Osteoblast (primary cell): ENCODE results near the gene SCRN2. TPM values are rescaled to one million over a fixed set of nuclear protein-coding genes. Genes with fewer than 3 reads are reported as not detected.

ENCODE experiments used
- DNase-seq: peaks from one replicate; pipeline ENCODE4 v3.0.0; 2011; ENCODE audit warnings: low spot score, mixed read lengths; ENCODE audit not compliant: insufficient read length; ENCODE audit errors: missing footprints
- H2AFZ ChIP-seq: 2 replicates; pipeline ENCODE4 v1.6.0; 2011; ENCODE audit warnings: mild to moderate bottlenecking, low read length
- H3K27ac ChIP-seq: 2 replicates; pipeline ENCODE4 v1.5.1; 2011; ENCODE audit warnings: mild to moderate bottlenecking, low read depth, low read length, moderate library complexity
- H3K27me3 ChIP-seq: 2 replicates; pipeline ENCODE4 v1.6.0; 2012; ENCODE audit warnings: mild to moderate bottlenecking, control low read depth, inconsistent platforms, low read length, moderate library complexity; ENCODE audit not compliant: insufficient read depth
- H3K36me3 ChIP-seq: 2 replicates; pipeline ENCODE4 v1.5.1; 2011; ENCODE audit warnings: mild to moderate bottlenecking, low read length, control low read depth, moderate library complexity; ENCODE audit not compliant: insufficient read depth
- H3K4me1 ChIP-seq: 2 replicates; pipeline ENCODE4 v1.5.1; 2011; ENCODE audit warnings: mild to moderate bottlenecking, low read length, control low read depth, moderate library complexity; ENCODE audit not compliant: insufficient read depth
- H3K4me2 ChIP-seq: 2 replicates; pipeline ENCODE4 v1.6.0; 2011; ENCODE audit warnings: mild to moderate bottlenecking, low read length; ENCODE audit not compliant: insufficient read depth
- H3K4me3 ChIP-seq: fragments of 200-600 bp; sonication (generic); 3 replicates; pipeline ENCODE4 v1.5.1; 2012; ENCODE audit warnings: mild to moderate bottlenecking, low read length, inconsistent platforms; ENCODE audit not compliant: insufficient read depth
- H3K79me2 ChIP-seq: 2 replicates; pipeline ENCODE4 v1.6.0; 2012; ENCODE audit warnings: mild to moderate bottlenecking, low read length, control low read depth, inconsistent platforms; ENCODE audit not compliant: insufficient read depth
- H3K9me3 ChIP-seq: 2 replicates; pipeline ENCODE4 v1.5.1; 2011; ENCODE audit warnings: low read depth, low read length, control low read depth
- H4K20me1 ChIP-seq: 2 replicates; pipeline ENCODE4 v1.6.0; 2012; ENCODE audit warnings: mild to moderate bottlenecking, low read length, control low read depth; ENCODE audit not compliant: insufficient read depth
- total RNA-seq: library from RNA; depleted of rRNA; stranded (reverse); fragments of >200 nt; gene quantifications from 2 replicates; pipeline ENCODE4 v1.2.3, GENCODE V29; 2012
- TF ChIP-seq, protein P1 (sequence below): IDR thresholded peaks from 2 replicates; pipeline ENCODE4 v1.5.1; 2011; ENCODE audit warnings: mild to moderate bottlenecking, low read depth, low read length, moderate library complexity; ENCODE audit errors: extremely low read depth

SCRN2 gene
- total RNA-seq, 1 donor: 42.7 TPM

- peaks cover 8% of the 10 kb centered on the region for H4K20me1 ChIP-seq
- peak within 1 kb of the TSS; percentile 88 for H3K27ac ChIP-seq
- no peaks in the 10 kb centered on the region for H3K27me3 ChIP-seq
- peaks cover 28% of the 10 kb centered on the region for H3K36me3 ChIP-seq
- peaks cover 31% of the 10 kb centered on the region for H3K79me2 ChIP-seq
- peak within 1 kb of the TSS; percentile 96 for H3K4me3 ChIP-seq
- peak within 1 kb of the TSS; percentile 100 for H3K4me2 ChIP-seq
- H2AFZ ChIP-seq: peak within 1 kb of the TSS; percentile 97
- peak; percentile 99 for DNase-seq
- no peaks in the 10 kb centered on the region for H3K9me3 ChIP-seq
- TF ChIP-seq, protein P1, sequence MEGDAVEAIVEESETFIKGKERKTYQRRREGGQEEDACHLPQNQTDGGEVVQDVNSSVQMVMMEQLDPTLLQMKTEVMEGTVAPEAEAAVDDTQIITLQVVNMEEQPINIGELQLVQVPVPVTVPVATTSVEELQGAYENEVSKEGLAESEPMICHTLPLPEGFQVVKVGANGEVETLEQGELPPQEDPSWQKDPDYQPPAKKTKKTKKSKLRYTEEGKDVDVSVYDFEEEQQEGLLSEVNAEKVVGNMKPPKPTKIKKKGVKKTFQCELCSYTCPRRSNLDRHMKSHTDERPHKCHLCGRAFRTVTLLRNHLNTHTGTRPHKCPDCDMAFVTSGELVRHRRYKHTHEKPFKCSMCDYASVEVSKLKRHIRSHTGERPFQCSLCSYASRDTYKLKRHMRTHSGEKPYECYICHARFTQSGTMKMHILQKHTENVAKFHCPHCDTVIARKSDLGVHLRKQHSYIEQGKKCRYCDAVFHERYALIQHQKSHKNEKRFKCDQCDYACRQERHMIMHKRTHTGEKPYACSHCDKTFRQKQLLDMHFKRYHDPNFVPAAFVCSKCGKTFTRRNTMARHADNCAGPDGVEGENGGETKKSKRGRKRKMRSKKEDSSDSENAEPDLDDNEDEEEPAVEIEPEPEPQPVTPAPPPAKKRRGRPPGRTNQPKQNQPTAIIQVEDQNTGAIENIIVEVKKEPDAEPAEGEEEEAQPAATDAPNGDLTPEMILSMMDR: peak; percentile 53
- H3K4me1 ChIP-seq: peaks cover 19% of the 10 kb centered on the region
These were observed 9.8 kb downstream of the SCRN2 start, which contains the start of the genes LRRC46 and MRPL10 for GRCh38 chr17:47831003-47831933. TSS of gene LRRC46 (plus strand) at chr17:47831670. CDS start at chr17:47831990, 320 bp downstream. TSS of gene MRPL10 (minus strand) at chr17:47831541. CDS start at chr17:47831511, 30 bp downstream.

DNA sequence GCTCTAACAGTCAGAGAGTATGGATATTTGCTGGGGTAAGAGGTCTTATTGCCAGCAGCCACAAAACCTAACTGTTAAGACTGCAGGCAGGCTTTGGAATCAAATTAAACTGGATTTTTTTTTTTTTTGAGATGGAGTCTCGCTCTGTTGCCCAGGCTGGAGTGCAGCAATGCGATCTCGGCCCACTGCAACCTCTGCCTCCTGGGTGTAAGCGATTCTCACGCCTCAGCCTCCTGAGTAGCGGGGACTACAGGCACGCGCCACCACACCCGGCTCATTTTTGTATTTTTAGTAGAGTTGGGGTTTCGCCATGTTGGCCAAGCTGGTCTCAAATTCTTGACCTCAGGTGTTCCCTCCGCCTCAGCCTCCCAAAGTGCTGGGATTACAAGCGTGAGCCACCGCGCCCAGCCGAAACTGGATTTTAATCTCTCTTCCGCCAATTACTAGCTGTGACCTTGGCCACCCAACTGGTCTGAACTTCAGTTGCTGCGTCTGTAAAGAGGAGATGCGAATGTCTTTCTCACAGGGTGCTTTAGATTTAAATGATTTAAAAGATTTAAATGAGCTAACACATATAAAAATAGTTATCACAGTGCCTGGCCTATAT lies 10.6 kb downstream of the SCRN2 start:
- Histone ChIP-seq H3K27ac (peak overlapping the region; percentile 88), H3K36me3 (peaks cover 25% of the 10 kb centered on the region), H3K79me2 (peaks cover 31% of the 10 kb centered on the region), H4K20me1 (peaks cover 8% of the 10 kb centered on the region), H3K4me1 (peaks cover 19% of the 10 kb centered on the region), H3K9me3 (no peaks in the 10 kb centered on the region), H3K27me3 (no peaks in the 10 kb centered on the region), H3K4me3 (peak overlapping the region; percentile 96), H3K4me2 (peak overlapping the region; percentile 100), H2AFZ (no peak overlapping the region)
- TF ChIP-seq, protein P1: no peak
- no peak for DNase-seq

GRCh38 chr17:47829870-47830269 lies 11.2 kb downstream of the SCRN2 start:
- peak; percentile 36 for DNase-seq
- Histone ChIP-seq H3K4me3 (no peak overlapping the region), H3K4me2 (peak overlapping the region; percentile 100), H3K27me3 (no peaks in the 10 kb centered on the region), H3K27ac (peak overlapping the region; percentile 88), H3K79me2 (peaks cover 31% of the 10 kb centered on the region), H3K4me1 (peaks cover 19% of the 10 kb centered on the region), H2AFZ (no peak overlapping the region), H4K20me1 (peaks cover 8% of the 10 kb centered on the region), H3K36me3 (peaks cover 28% of the 10 kb centered on the region), H3K9me3 (no peaks in the 10 kb centered on the region)
- TF ChIP-seq, protein P1: no peak

DNA sequence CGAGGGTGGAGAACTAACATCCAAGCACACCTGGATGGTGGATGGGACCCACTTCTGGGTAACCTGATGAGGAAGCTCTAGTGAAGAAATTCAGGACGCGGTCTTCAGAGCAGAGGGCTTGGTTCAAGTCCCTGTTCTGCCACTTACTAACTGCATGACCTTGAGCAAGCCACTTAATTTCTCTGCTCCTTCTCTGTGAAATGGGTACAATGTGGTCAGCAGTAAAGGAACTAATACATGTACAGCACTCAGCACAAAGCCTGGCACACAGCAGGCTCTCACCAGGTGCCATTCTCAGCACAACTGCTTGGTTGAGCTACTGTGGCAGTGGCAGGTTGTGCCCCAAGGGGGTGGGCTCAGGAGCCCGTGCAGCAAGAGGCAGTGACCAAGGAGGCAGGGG lies 17.6 kb downstream of the SCRN2 start:
- Histone ChIP-seq H3K36me3 (peaks cover 31% of the 10 kb centered on the region), H3K9me3 (no peaks in the 10 kb centered on the region), H3K79me2 (peaks cover 4% of the 10 kb centered on the region), H4K20me1 (peaks cover 2% of the 10 kb centered on the region), H3K4me2 (no peak overlapping the region), H3K27ac (no peak overlapping the region), H2AFZ (no peak overlapping the region), H3K4me3 (no peak overlapping the region), H3K27me3 (no peaks in the 10 kb centered on the region), H3K4me1 (peaks cover 20% of the 10 kb centered on the region)
- TF ChIP-seq, protein P1: no peak
- DNase-seq: no peak
